GM19351 (cell line): ENCODE results near the gene PLD3.
"Not testable (repeated sequence)": the region's sequence is repeated elsewhere in the genome, so short reads cannot be mapped to it uniquely, and the experiment has no call there.

ENCODE experiments used
- ATAC-seq: cut with Tn5 transposase; IDR thresholded peaks from one replicate; pipeline ENCODE4 v1.9.1; 2021; ENCODE audit warnings: mild to moderate bottlenecking, moderate library complexity; ENCODE audit not compliant: unreplicated experiment

PLD3 gene

GRCh38 chr19:40363069-40363468 lies 14.6 kb downstream of the PLD3 start:
- no peak for ATAC-seq

- no peak for ATAC-seq
Measured at GRCh38 chr19:40365010-40365409, 16.5 kb downstream of the PLD3 start.

DNA sequence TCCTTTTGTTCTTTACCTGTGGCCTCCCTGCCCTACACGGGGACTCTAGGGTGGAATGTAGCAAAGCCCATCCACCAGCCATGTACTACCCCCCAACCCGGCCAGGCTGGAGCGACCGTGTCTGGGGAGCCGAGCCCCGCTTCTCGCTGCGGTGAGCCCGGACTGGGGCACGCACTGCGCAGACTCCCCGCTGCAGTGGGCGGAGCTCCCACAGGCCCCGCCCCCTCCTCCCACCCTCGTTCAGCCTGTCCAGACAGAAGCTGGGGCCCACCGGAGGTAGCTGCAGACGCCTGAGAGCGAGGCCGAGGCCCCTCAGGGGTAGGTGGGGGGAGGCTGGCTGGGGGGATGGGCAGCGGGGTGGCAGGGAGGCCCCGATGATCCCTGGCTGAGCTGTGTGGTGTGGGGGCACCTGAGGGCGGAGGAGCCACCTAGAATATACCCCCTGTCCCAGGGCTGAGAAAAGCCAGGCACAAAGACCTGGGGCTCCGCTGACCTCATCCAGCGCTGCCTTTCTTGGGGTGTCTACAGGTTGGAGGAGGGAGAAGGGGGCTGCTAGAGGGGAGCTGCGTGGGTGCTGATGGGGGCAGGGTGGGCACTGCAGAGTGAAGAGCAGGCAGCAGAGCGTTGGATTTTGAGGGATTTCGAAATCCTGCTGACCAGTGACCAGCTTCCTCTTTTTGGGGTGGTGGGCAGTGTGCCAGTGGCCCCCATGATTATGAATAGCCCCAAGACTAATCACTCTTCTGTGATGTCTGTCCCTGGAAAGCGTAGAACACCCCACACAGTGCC lies 17.3 kb downstream of the PLD3 start:
- ATAC-seq: no peak

- ATAC-seq: no peak
Measured at GRCh38 chr19:40366697-40367561, 18.4 kb downstream of the PLD3 start.

- ATAC-seq: no peak
Measured at GRCh38 chr19:40367577-40368434, 19.3 kb downstream of the PLD3 start.

DNA sequence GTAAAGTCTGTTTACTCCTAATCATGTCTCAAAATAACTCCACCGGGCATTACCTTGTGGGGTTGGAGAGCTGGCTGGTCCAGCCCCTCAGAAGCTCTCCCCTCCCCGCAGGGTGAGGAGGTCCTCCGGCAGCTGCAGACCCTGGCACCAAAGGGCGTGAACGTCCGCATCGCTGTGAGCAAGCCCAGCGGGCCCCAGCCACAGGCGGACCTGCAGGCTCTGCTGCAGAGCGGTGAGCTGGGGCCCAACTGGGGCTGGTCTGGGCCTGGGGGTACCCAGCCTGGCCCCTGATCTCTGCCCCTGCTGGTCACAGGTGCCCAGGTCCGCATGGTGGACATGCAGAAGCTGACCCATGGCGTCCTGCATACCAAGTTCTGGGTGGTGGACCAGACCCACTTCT lies 21.3 kb downstream of the PLD3 start:
- no peak for ATAC-seq

GRCh38 chr19:40370253-40370652 lies 21.8 kb downstream of the PLD3 start:
- not testable (repeated sequence) for ATAC-seq

DNA sequence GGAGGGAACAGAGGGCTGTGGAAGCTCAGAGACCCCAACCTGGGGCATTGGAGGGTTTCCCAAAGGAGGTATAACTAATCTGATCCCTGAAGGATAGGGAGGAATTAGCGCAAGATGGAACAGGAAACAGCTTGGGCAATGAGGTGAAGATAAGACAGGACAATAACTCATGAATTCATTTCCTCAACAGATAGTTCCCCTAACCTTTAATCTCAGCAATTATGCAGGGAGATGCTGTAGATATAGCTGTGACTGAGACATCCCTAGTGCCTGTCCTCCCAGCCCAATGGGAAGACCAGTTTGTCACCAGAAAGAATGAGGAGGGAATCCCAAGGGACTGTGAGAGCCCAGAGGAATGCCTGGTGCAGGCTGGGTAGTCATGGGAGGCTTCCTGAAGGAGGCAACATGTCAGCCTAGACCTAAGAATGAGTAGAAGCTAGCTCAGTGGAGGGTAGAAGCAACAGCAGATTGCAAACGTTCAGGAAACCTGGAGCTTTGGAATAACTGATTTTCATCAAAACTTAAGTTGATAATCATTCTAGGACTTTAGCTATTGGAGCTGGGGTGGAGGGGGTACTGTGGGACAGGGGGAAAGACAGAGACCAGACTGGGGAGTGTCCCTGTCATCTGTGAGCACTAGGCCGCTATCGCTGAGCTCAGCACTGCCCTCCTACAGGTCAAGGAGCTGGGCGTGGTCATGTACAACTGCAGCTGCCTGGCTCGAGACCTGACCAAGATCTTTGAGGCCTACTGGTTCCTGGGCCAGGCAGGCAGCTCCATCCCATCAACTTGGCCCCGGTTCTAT lies 22.7 kb downstream of the PLD3 start:
- ATAC-seq: no peak

DNA sequence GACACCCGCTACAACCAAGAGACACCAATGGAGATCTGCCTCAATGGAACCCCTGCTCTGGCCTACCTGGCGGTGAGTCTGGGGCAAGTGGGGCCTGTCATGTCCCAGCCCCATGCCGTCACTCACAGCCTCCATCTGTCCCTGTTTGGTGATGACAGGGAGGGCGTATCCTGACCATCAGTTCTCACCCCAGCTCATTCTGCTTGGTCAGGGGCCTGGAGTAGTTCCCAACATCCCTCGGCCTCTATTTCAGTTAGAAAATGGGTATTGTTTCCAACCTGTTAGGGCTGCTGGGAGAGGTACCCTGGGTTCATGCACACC lies 23.3 kb downstream of the PLD3 start:
- ATAC-seq: no peak

GRCh38 chr19:40374084-40374483 lies 25.6 kb downstream of the PLD3 start:
- ATAC-seq: no peak

- ATAC-seq: no peak
Measured at GRCh38 chr19:40376286-40376862, 27.9 kb downstream of the PLD3 start.

DNA sequence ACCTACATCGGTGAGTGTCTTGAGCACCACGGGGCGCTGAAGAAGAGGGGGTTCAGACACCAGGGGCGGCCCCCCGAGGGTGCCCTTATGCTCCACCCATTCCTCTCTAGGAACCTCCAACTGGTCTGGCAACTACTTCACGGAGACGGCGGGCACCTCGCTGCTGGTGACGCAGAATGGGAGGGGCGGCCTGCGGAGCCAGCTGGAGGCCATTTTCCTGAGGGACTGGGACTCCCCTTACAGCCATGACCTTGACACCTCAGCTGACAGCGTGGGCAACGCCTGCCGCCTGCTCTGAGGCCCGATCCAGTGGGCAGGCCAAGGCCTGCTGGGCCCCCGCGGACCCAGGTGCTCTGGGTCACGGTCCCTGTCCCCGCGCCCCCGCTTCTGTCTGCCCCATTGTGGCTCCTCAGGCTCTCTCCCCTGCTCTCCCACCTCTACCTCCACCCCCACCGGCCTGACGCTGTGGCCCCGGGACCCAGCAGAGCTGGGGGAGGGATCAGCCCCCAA lies 29.4 kb downstream of the PLD3 start:
- ATAC-seq: no peak

- no peak for ATAC-seq
Measured at GRCh38 chr19:40378509-40378908, 30.0 kb downstream of the PLD3 start.

GRCh38 chr19:40379446-40380198 lies 31.1 kb downstream of the PLD3 start:
- ATAC-seq: no peak

GRCh38 chr19:40380199-40381037 lies 31.9 kb downstream of the PLD3 start:
- ATAC-seq: no peak

- ATAC-seq: no peak
Measured at GRCh38 chr19:40381321-40381720, 32.8 kb downstream of the PLD3 start.

- no peak for ATAC-seq
Measured at GRCh38 chr19:40383668-40384248, 35.3 kb downstream of the PLD3 start.

GRCh38 chr19:40387155-40387554 lies 38.7 kb downstream of the PLD3 start:
- no peak for ATAC-seq
